GM19372 (cell line): ENCODE measurements around the gene EPC1.
"Not testable (repeated sequence)": the region's sequence is repeated elsewhere in the genome, so short reads cannot be mapped to it uniquely, and the experiment has no call there.

Experiments
- ATAC-seq: cut with Tn5 transposase; IDR thresholded peaks from one replicate; pipeline ENCODE4 v1.9.1; 2021; ENCODE audit warnings: mild to moderate bottlenecking, low read depth, moderate library complexity; ENCODE audit not compliant: unreplicated experiment

Gene EPC1

GRCh38 chr10:32372000-32372875 is 25.3 kb upstream of the EPC1 start:
- ATAC-seq, result no peak

GRCh38 chr10:32371101-32371500 is 24.1 kb upstream of the EPC1 start:
- no peak for ATAC-seq

GRCh38 chr10:32367793-32368453 is 21.0 kb upstream of the EPC1 start:
- ATAC-seq, result no peak

- no peak for ATAC-seq
Observed at GRCh38 chr10:32366588-32366987, 19.6 kb upstream of the EPC1 start.

GRCh38 chr10:32366111-32366510 is 19.2 kb upstream of the EPC1 start:
- ATAC-seq, result no peak

- ATAC-seq, result not testable (repeated sequence)
Observed at GRCh38 chr10:32365404-32365803, 18.4 kb upstream of the EPC1 start.

GRCh38 chr10:32362571-32362970 is 15.6 kb upstream of the EPC1 start:
- no peak for ATAC-seq

- no peak for ATAC-seq
Observed at GRCh38 chr10:32360884-32361283, 13.9 kb upstream of the EPC1 start.

- ATAC-seq, result no peak
Observed at GRCh38 chr10:32360241-32360640, 13.3 kb upstream of the EPC1 start.

- ATAC-seq, result no peak
Observed at GRCh38 chr10:32357056-32357735, 10.2 kb upstream of the EPC1 start.

- not testable (repeated sequence) for ATAC-seq
Observed at GRCh38 chr10:32354690-32355089, 7.7 kb upstream of the EPC1 start.

- ATAC-seq, result no peak
Observed at GRCh38 chr10:32350811-32351350, 3.9 kb upstream of the EPC1 start.

GRCh38 chr10:32349968-32350738 is 3.2 kb upstream of the EPC1 start:
- ATAC-seq, result no peak

GRCh38 chr10:32349199-32349585 is 2.2 kb upstream of the EPC1 start:
- no peak for ATAC-seq

- ATAC-seq, result no peak
Observed at GRCh38 chr10:32348297-32349198, 1.6 kb upstream of the EPC1 start.

GRCh38 chr10:32347363-32348022 is 535 bp upstream of the EPC1 start:
- ATAC-seq, result peak; percentile 10

GRCh38 chr10:32346134-32346550 is 816 bp downstream of the EPC1 start:
- ATAC-seq, result peak; percentile 79

GRCh38 chr10:32341596-32341995 is 5.4 kb downstream of the EPC1 start:
- no peak for ATAC-seq
